Left lung (tissue), 10 donors: ENCODE data around the gene GBX1. TPM values are rescaled to one million over a fixed set of nuclear protein-coding genes. Genes with fewer than 3 reads are reported as not detected.

Experiments used
- ATAC-seq: fragments of 200-7000 bp; cut with Tn5 transposase; one replicate; pipeline ENCODE4 v1.9.1; 2020; ENCODE audit warnings: moderate library complexity
- DNase-seq, 4 donors: peaks; one replicate each; pipeline ENCODE4 v3.0.0-alpha.2; 2013 to 2020
- H3K27ac ChIP-seq, 2 donors: fragments of 200-600 bp; sonication (generic) in 1 of 2; one replicate each; pipeline versions ENCODE4 v1.5.0 to v1.8.0; 2020 to 2021
- H3K27me3 ChIP-seq, 2 donors: fragments of 200-600 bp; sonication (generic) in 1 of 2; one replicate each; pipeline versions ENCODE4 v1.5.0 to v1.8.0; 2020 to 2021
- H3K36me3 ChIP-seq, 2 donors: fragments of 200-600 bp; sonication (generic) in 1 of 2; one replicate each; pipeline versions ENCODE4 v1.5.0 to v1.8.0; 2020 to 2021
- H3K4me1 ChIP-seq, 2 donors: fragments of 200-600 bp; one replicate each; pipeline ENCODE4 v1.8.0; 2021
- H3K4me3 ChIP-seq, 2 donors: fragments of 200-600 bp; sonication (generic) in 1 of 2; one replicate each; pipeline versions ENCODE4 v1.5.0 to v1.8.0; 2020 to 2021; ENCODE audit warnings: mild to moderate bottlenecking in 1 of 2
- H3K9me3 ChIP-seq, 2 donors: fragments of 200-600 bp; sonication (generic) in 1 of 2; one replicate each; pipeline versions ENCODE4 v1.5.0 to v1.8.0; 2020 to 2021
- intact Hi-C, 2 donors: fragments of 100-400 bp; cut with DNase I; formaldehyde crosslinking; loops; one replicate each; pipeline versions ENCODE4 v1.11.2 to v1.14.2; 2022
- polyA plus RNA-seq, 6 donors: library from polyadenylated mRNA; unstranded; fragments of 120-200 nt; gene quantifications; one replicate each; pipeline ENCODE4 v1.2.1, GENCODE V29; 2013; ENCODE audit not compliant: insufficient read length in 6 of 6
- total RNA-seq, 2 donors: library from RNA; stranded (reverse); fragmentation: NEBNext Ultra II Directional; extraction: Animal tissue kit (Norgen Biotek cat#: 25700); gene quantifications; one replicate each; pipeline ENCODE4 v1.2.1, GENCODE V29; 2021
- TF ChIP-seq, protein P1 (sequence below), 2 donors: fragments of 200-600 bp; sonication (generic) in 1 of 2; IDR thresholded peaks; one replicate each; pipeline versions ENCODE4 v1.5.0 to v1.8.0; 2021; ENCODE audit warnings: antibody characterized with exemption in 2 of 2
- donor health status: DM: no; HTN: yes; CAD: no.
- donor health status: DM: no; HTN: no; CAD: no.

The GBX1 gene
- total and polyA plus RNA-seq, 8 donors: 0.24 to 0.42 (median 0.28) TPM; not detected in 5

DNA sequence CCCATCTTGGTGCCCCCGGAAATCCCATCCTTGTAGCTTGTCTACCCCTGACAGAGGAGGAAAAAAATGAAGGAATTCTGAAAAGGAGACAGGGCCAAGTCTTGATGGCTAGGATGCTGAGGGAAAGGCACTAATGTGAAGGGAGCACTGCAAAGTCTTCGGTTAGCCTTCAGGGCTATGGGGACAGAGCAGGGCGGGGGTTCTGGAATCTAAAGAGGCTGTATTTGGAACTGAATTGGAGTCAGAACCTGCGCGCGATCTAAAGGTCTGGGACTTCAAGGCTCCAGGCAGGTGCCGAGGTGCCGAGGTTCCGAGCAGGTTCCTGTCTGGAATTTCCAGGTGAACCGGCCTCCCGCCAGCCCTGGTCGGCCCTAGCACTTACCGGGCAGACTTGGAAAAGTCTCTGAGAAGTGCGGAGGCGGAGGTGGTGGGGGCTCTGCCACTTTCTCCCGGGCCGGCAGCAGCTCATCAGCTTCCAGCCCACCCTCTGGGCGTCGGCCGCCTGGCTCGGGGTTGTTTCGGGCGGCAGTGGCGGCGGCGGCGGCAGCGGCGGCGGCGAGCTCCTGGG, 781 bp downstream of the GBX1 start:
- Histone ChIP-seq H3K4me1 (peaks cover 11 to 19% of the 10 kb centered on the region in 2 donors), H3K36me3 (no peaks in the 10 kb centered on the region), H3K27ac (no peak overlapping the region), H3K4me3 (peak overlapping the region; percentile 31 to 33), H3K27me3 (peaks cover 55 to 92% of the 10 kb centered on the region in 2 donors), H3K9me3 (no peaks in the 10 kb centered on the region)
- ATAC-seq (no peak), DNase-seq (no peak)
- intact Hi-C loops: no loop called here
- TF ChIP-seq, protein P1, sequence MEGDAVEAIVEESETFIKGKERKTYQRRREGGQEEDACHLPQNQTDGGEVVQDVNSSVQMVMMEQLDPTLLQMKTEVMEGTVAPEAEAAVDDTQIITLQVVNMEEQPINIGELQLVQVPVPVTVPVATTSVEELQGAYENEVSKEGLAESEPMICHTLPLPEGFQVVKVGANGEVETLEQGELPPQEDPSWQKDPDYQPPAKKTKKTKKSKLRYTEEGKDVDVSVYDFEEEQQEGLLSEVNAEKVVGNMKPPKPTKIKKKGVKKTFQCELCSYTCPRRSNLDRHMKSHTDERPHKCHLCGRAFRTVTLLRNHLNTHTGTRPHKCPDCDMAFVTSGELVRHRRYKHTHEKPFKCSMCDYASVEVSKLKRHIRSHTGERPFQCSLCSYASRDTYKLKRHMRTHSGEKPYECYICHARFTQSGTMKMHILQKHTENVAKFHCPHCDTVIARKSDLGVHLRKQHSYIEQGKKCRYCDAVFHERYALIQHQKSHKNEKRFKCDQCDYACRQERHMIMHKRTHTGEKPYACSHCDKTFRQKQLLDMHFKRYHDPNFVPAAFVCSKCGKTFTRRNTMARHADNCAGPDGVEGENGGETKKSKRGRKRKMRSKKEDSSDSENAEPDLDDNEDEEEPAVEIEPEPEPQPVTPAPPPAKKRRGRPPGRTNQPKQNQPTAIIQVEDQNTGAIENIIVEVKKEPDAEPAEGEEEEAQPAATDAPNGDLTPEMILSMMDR (IDR thresholded peaks at IDR 0.05): no peak

DNA sequence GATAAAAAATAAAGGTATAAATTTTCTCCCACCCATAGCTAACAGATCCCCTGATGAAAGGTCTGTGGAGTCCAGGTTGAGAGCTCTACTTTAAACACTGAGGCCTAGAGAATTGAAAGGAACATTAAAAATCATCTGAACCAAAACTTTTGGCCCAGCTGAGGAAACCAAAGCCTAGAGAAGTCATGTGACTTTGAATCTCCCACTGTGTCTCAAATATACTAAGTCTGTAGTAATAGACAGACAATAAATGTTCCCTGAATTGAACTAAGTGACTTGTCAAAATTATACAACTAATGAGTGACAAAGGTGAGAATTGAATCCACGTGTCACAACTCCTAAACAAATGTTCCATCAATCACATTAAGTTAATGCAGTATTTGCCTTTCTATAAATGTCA, 5.7 kb downstream of the GBX1 start:
- intact Hi-C loops: no loop called here
- no peak overlapping the region for H3K27ac ChIP-seq
- ATAC-seq (no peak), DNase-seq (no peak)
- peaks cover 24 to 65% of the 10 kb centered on the region in 2 donors for H3K27me3 ChIP-seq
- TF ChIP-seq, protein P1 (IDR thresholded peaks at IDR 0.05): no peak
- H3K36me3 ChIP-seq: no peaks in the 10 kb centered on the region
- no peak overlapping the region for H3K4me3 ChIP-seq
- peaks cover 2% of the 10 kb centered on the region in 2 donors for H3K4me1 ChIP-seq
- no peaks in the 10 kb centered on the region for H3K9me3 ChIP-seq

DNA sequence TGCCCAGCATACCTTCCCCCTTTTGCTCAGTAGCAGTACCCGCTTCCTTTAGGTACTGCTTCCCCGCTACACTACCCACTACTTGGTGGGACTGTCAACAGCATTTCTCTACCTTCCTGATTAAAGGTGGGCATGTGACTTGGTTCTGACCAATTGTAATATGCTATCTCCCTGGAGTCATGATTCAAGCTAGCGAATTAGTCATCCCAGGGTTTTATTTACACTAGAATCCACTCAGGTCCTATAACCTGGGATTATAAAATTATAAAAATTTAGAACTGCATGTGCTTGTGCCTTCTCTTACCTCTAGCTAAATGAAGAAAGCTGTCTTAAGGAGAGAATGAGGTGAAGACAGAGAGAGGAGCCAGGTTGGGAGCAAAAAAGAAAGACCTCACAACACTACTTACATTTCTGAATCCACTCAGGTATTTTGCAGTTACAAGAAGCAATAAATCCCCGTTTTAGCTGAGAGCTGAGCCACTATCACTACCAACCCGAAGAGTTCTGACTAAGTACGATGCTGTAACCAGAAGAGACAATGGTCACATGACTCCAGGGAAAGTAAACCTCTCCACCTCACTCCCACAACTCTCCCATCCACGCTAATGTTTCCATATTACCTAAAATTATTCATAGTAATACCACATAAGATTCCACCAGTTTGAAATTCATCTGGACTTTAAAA, 9.7 kb downstream of the GBX1 start:
- TF ChIP-seq, protein P1 (IDR thresholded peaks at IDR 0.05): no peak
- DNase-seq (no peak), ATAC-seq (peak; percentile 29)
- Histone ChIP-seq H3K27ac (no peak overlapping the region), H3K36me3 (no peaks in the 10 kb centered on the region), H3K27me3 (peaks cover 6 to 55% of the 10 kb centered on the region in 2 donors), H3K9me3 (no peaks in the 10 kb centered on the region), H3K4me1 (no peaks in the 10 kb centered on the region), H3K4me3 (no peak overlapping the region)
- intact Hi-C loops: no loop called here

DNA sequence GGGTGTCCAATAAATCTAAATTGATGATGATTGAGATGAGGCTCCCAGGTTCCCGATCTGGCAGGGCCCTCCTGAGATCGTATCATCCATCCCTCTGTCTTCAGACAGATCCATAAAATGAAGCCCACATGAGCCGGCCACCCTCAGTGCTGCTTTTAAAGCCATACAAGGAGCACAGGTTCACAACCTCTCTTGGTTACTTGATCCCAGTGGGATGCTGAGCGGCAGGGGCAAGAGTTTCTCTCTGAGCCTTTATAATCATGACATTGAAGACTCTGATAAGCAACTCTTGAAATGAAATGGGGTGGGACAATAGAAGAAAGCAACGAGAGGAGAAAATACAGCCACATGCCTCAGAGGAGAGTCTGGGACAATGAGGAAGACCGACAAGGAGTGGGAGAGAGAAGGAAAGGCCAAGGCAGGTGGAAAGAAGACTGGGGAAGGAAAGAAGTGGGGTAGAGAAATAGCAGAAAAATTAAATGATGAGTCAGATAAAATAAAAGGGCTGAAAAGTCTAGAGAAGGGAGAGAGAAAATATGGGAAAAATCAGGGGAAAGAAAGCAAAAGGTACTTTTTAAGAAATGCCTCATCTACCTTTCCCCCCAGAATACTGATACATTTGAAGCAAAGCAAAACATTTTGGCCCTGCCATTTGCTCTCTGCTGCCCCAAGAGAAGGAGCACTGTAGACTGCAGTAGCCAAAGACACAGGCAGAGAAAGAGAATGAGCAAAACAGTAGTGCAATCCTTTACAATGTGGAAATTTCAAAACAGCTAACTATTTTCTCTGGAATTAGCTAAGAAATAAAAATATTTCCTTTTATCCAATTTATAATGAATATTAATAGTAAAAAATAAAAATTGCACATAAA, 14.6 kb downstream of the GBX1 start:
- H3K9me3 ChIP-seq: no peaks in the 10 kb centered on the region
- no peaks in the 10 kb centered on the region for H3K4me1 ChIP-seq
- no peak overlapping the region for H3K27ac ChIP-seq
- intact Hi-C loops: no loop called here
- ATAC-seq (no peak), DNase-seq (no peak)
- no peaks in the 10 kb centered on the region for H3K36me3 ChIP-seq
- TF ChIP-seq, protein P1 (IDR thresholded peaks at IDR 0.05): no peak
- H3K27me3 ChIP-seq: peaks cover 14 to 86% of the 10 kb centered on the region in 2 donors
- no peak overlapping the region for H3K4me3 ChIP-seq

DNA sequence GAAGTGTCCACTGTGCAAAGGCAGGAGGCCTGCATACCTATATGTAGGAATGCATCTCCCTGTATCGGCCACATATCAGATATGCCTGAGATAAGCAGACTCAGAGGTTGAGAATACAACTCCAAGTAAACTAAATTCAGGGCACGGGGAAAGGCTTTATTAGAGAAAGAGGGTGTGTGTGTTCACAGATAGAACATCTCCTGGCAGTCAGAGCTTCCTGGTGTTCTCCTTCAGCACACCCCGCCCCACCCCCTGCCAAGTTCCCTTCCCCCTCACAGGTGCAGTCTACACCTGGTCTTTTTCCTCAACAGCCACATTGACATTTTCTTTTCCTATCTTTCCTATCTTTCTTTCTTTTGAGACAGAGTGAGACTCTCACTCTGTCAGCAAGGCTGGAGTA, 17.1 kb downstream of the GBX1 start:
- TF ChIP-seq, protein P1 (IDR thresholded peaks at IDR 0.05): no peak
- no peak overlapping the region for H3K27ac ChIP-seq
- intact Hi-C loops: no loop called here
- peaks cover 14 to 64% of the 10 kb centered on the region in 2 donors for H3K27me3 ChIP-seq
- no peak overlapping the region for H3K4me3 ChIP-seq
- H3K9me3 ChIP-seq: no peaks in the 10 kb centered on the region
- no peaks in the 10 kb centered on the region for H3K4me1 ChIP-seq
- H3K36me3 ChIP-seq: no peaks in the 10 kb centered on the region
- ATAC-seq (no peak), DNase-seq (no peak)
